GM12878 (cell line): ENCODE data around the gene TBRG1. TPM values are rescaled to one million over a fixed set of nuclear protein-coding genes. Genes with fewer than 3 reads are reported as not detected.

Experiments used
- ATAC-seq: fragments of 200-7000 bp; cut with Tn5 transposase; 3 replicates; pipeline ENCODE4 v1.9.1; 2020; ENCODE audit warnings: mild to moderate bottlenecking, moderate library complexity
- BruUV-seq: library from RNA; stranded (reverse); fragments of 400-500 nt; replicated peaks from 2 replicates; lab custom pipeline; 2021; lab: Mats Ljungman, UMichigan
- CTCF ChIA-PET: fragments of 300-600 bp; sonication (Branson Sonifier 250); formaldehyde crosslinking; extraction: SDS; loops from one replicate; lab custom pipeline; 2021; ENCODE audit warnings: inconsistent platforms; lab: Yijun Ruan, JAX
- POLR2A ChIA-PET: fragments of 350-600 bp; formaldehyde crosslinking; extraction: SDS; loops from one replicate; lab custom pipeline; 2021; ENCODE audit warnings: inconsistent platforms; lab: Charles Lee
- RAD21 ChIA-PET: fragments of 300-600 bp; sonication (Branson Sonifier 250); formaldehyde crosslinking; loops from one replicate; lab custom pipeline; 2023; ENCODE audit warnings: antibody characterized with exemption; ENCODE audit not compliant: unreplicated experiment; lab: Charles Lee
- SMC1A ChIA-PET: fragments of 300-600 bp; sonication (Branson Sonifier 250); formaldehyde crosslinking; loops from one replicate; lab custom pipeline; 2023; ENCODE audit not compliant: unreplicated experiment, uncharacterized antibody; lab: Charles Lee
- DNase-seq: peaks from one replicate; pipeline ENCODE4 v3.0.0-alpha.2; 2011; ENCODE audit warnings: low read depth, low spot score
- FAIRE-seq: peaks from 3 replicates; lab custom pipeline; 2011; peaks lifted over from hg19 to GRCh38; lab: Jason Lieb, UNC
- H2AFZ ChIP-seq: 2 replicates; pipeline ENCODE4 v1.6.0; 2011; ENCODE audit warnings: low read depth, low read length, control low read depth; ENCODE audit not compliant: control insufficient read depth
- H3K27ac ChIP-seq: 2 replicates; pipeline ENCODE4 v1.5.1; 2011; ENCODE audit warnings: control low read depth; ENCODE audit not compliant: control insufficient read depth, insufficient read depth
- H3K27me3 ChIP-seq, 2 experiments: replicated peaks in 1 of 2; 2 replicates each; pipeline versions ENCODE4 v1.6.0 to v1.6.1; 2011; ENCODE audit warnings: low read length in 1 of 2; ENCODE audit not compliant: control insufficient read depth in 2 of 2, insufficient read depth in 2 of 2
- H3K36me3 ChIP-seq, 2 experiments: 2 replicates each; pipeline ENCODE4 v1.5.1; 2011; ENCODE audit warnings: low read length in 1 of 2; ENCODE audit not compliant: control insufficient read depth in 2 of 2, insufficient read depth in 2 of 2
- H3K4me1 ChIP-seq: 2 replicates; pipeline ENCODE4 v1.6.1; 2011; ENCODE audit warnings: mild to moderate bottlenecking, low read length, moderate library complexity, mixed read lengths; ENCODE audit not compliant: control insufficient read depth, insufficient read depth
- H3K4me2 ChIP-seq: 2 replicates; pipeline ENCODE4 v1.6.0; 2011; ENCODE audit warnings: control low read depth; ENCODE audit not compliant: control insufficient read depth, insufficient read depth
- H3K4me3 ChIP-seq: fragments of 200-600 bp; sonication (generic); 2 replicates; pipeline ENCODE4 v1.5.1; 2016
- H3K79me2 ChIP-seq: 2 replicates; pipeline ENCODE4 v1.6.0; 2011; ENCODE audit warnings: low read length; ENCODE audit not compliant: control insufficient read depth, insufficient read depth
- H3K9ac ChIP-seq: 2 replicates; pipeline ENCODE4 v1.8.0; 2011; ENCODE audit warnings: low read length, control low read depth, mixed read lengths; ENCODE audit not compliant: control insufficient read depth, insufficient read depth
- H3K9me3 ChIP-seq: replicated peaks from 3 replicates; pipeline ENCODE4 v1.5.1; 2011; ENCODE audit warnings: mild to moderate bottlenecking, low read length; ENCODE audit not compliant: control insufficient read depth, insufficient read depth
- H4K20me1 ChIP-seq: 2 replicates; pipeline ENCODE4 v1.6.0; 2011; ENCODE audit not compliant: control insufficient read depth, insufficient read depth
- CBFB ChIP-seq: IDR thresholded peaks from 2 replicates; pipeline ENCODE4 v1.6.1; 2016; ENCODE audit warnings: antibody characterized with exemption, low read depth
- CEBPZ ChIP-seq: fragments of 150-350 bp; IDR thresholded peaks from 2 replicates; pipeline ENCODE4 v1.6.1; 2016; ENCODE audit warnings: low read depth, low read length
- DPF2 ChIP-seq: fragments of 450-650 bp; IDR thresholded peaks from 2 replicates; pipeline ENCODE4 v1.6.1; 2017; ENCODE audit warnings: mild to moderate bottlenecking
- PAX5 ChIP-seq: IDR thresholded peaks from 2 replicates; pipeline ENCODE4 v1.6.1; 2011; ENCODE audit warnings: low read depth, low read length, borderline replicate concordance
- RAD21 ChIP-seq: IDR thresholded peaks from 2 replicates; pipeline ENCODE4 v1.6.1; 2011; ENCODE audit warnings: mild to moderate bottlenecking, low read depth, low read length, moderate library complexity; ENCODE audit not compliant: insufficient read depth
- RELA ChIP-seq: fragments of 450-650 bp; IDR thresholded peaks from 2 replicates; pipeline ENCODE4 v1.8.0; 2014; ENCODE audit warnings: borderline replicate concordance; ENCODE audit not compliant: partially characterized antibody
- RFX5 ChIP-seq: IDR thresholded peaks from 2 replicates; pipeline ENCODE4 v1.6.1; 2011; ENCODE audit warnings: low read depth, low read length, improper control_type of control experiment
- ZNF384 ChIP-seq: IDR thresholded peaks from 2 replicates; pipeline ENCODE4 v1.6.1; 2012; ENCODE audit warnings: low read depth, mild to moderate bottlenecking, low read length, improper control_type of control experiment, borderline replicate concordance
- WGBS: methylation state at CpG from one replicate; pipeline ENCODE4 v1.1.6; 2016; ENCODE audit warnings: low lambda C conversion rate; ENCODE audit not compliant: insufficient replicate concordance, insufficient coverage; ENCODE audit errors: missing lambda C conversion rate; 5-methylcytosine and 5-hydroxymethylcytosine counted together
- in situ Hi-C: fragments of 300-500 bp; cut with MboI; formaldehyde crosslinking; loops from 9 replicates; pipeline ENCODE4 v1.14.3; 2018; ENCODE audit warnings: mixed read lengths
- intact Hi-C: fragments of 100-400 bp; cut with micrococcal nuclease; formaldehyde crosslinking; loops from one replicate; pipeline ENCODE4 v1.14.2; 2022; ENCODE audit not compliant: unreplicated experiment
- polyA plus RNA-seq, 11 experiments: library from polyadenylated mRNA; depleted of rRNA in 4 of 11; unstranded in 6 of 11; stranded (reverse) in 5 of 11; fragments of >200 nt; fragmentation: Nextera tagmentation in 4 of 11; fragmentation: Illumina TruSeq in 1 of 11; extraction: Ambion mirVana in 4 of 11; extraction: Trizol in 1 of 11; gene quantifications; 1 replicate in 1 of 11; 2 replicates in 10 of 11; pipeline versions ENCODE4 v1.2.1 to v1.2.3, GENCODE V29; 2011 to 2016; ENCODE audit warnings: inconsistent platforms in 2 of 11, missing spikeins in 2 of 11, low read depth in 1 of 11
- total RNA-seq, 4 experiments: library from RNA; depleted of rRNA in 3 of 4; stranded (reverse); fragments of >200 nt in 3 of 4; fragmentation: Illumina TruSeq in 1 of 4; extraction: Trizol in 1 of 4; gene quantifications; 2 replicates each; pipeline versions ENCODE4 v1.2.1 to v1.2.3, GENCODE V29; 2013 to 2021

TBRG1 gene
- total and polyA plus RNA-seq, 10 of the 15 experiments (the other 5 are each of a cell fraction or from before 2014, with no cell fraction given) = 12.3 to 46.6 (median 26.2) TPM

GRCh38 chr11:124638500-124638899 is 15.8 kb downstream of the TBRG1 start (continued):
- TF ChIP-seq RELA = no peak

- no peak for FAIRE-seq
- SMC1A ChIA-PET = interaction anchor here (1.1 to 1.7 kb wide), 4 partner anchors 10 to 154 kb away, joined by 3 to 4 read pairs (median 4); no protein-coding TSS in a partner anchor
- TF ChIP-seq DPF2 (no peak), ZNF384 (no peak), PAX5 (no peak), CBFB (no peak), CEBPZ (no peak), RFX5 (no peak), RAD21 (no peak)
- TF ChIP-seq, all 136 proteins: peak for 0
- no peak overlapping the region for H3K27ac ChIP-seq
- no peaks in the 10 kb centered on the region; the same call in 2 of the 3 replicates for H3K9me3 ChIP-seq
- 100% methylated on average over 1 of the region's 1 CpG for WGBS
- ATAC-seq = no peak
- H3K4me1 ChIP-seq = no peaks in the 10 kb centered on the region
- no peak overlapping the region for H3K4me2 ChIP-seq
- H2AFZ ChIP-seq = no peak overlapping the region
- H3K4me3 ChIP-seq = no peak overlapping the region
- H3K27me3 ChIP-seq = no peaks in the 10 kb centered on the region
- BruUV-seq = no TSS peak
- no peaks in the 10 kb centered on the region for H4K20me1 ChIP-seq
- no peak overlapping the region for H3K9ac ChIP-seq
- no peak for DNase-seq
- no peaks in the 10 kb centered on the region for H3K79me2 ChIP-seq
- POLR2A ChIA-PET = no interaction called here
- in situ Hi-C loops (no loop called here), intact Hi-C loops (no loop called here)
- H3K36me3 ChIP-seq = peaks cover 0 to 5% of the 10 kb centered on the region in 2 experiments; a peak in 3 of 4 replicates
- CTCF ChIA-PET = interaction anchor here (1.0 to 7.6 kb wide), 5 partner anchors 9 to 228 kb away, joined by 3 to 52 read pairs (median 4); no protein-coding TSS in a partner anchor
- RAD21 ChIA-PET = no interaction called here
Measured at GRCh38 chr11:124639186-124639585, 16.5 kb downstream of the TBRG1 start.
